Measurements from ENCODE around the gene CPSF4L.

Gene CPSF4L

GRCh38 chr17:73199751-73200317 lies 61.8 kb downstream of the CPSF4L start:
- DNase-seq: no peak

- DNase-seq: no peak
Observed at GRCh38 chr17:73198930-73199260, 62.8 kb downstream of the CPSF4L start.

Data from NCI-H1105 treated with DMSO at 0.1 percent for 48 hours (cell line).